Hepatocyte (in vitro differentiated cells): ENCODE data around the gene GPR37L1. TPM values are rescaled to one million over a fixed set of nuclear protein-coding genes. Genes with fewer than 3 reads are reported as not detected.

Experiments used
- DNase-seq: peaks from one replicate; pipeline ENCODE4 v3.0.0-alpha.2; 2016; ENCODE audit warnings: low spot score
- H2AFZ ChIP-seq: fragments of 200-600 bp; sonication (generic); 2 replicates; pipeline ENCODE4 v1.6.0; 2016; ENCODE audit warnings: antibody characterized with exemption, mild to moderate bottlenecking
- H3K27ac ChIP-seq: fragments of 200-600 bp; sonication (generic); 2 replicates; pipeline ENCODE4 v1.5.1; 2016; ENCODE audit warnings: mild to moderate bottlenecking
- H3K27me3 ChIP-seq: fragments of 200-600 bp; sonication (generic); 2 replicates; pipeline ENCODE4 v1.6.1; 2016
- H3K36me3 ChIP-seq: fragments of 200-600 bp; sonication (generic); replicated peaks from 2 replicates; pipeline ENCODE4 v1.5.1; 2016; ENCODE audit warnings: low read depth; ENCODE audit not compliant: insufficient read depth
- H3K4me1 ChIP-seq: fragments of 200-600 bp; sonication (generic); 2 replicates; pipeline ENCODE4 v1.5.1; 2016; ENCODE audit warnings: mild to moderate bottlenecking, moderate library complexity; ENCODE audit not compliant: insufficient read depth
- H3K4me2 ChIP-seq: fragments of 200-600 bp; sonication (generic); 2 replicates; pipeline ENCODE4 v1.6.0; 2016
- H3K4me3 ChIP-seq: fragments of 200-600 bp; sonication (generic); 2 replicates; pipeline ENCODE4 v1.5.1; 2016; ENCODE audit warnings: mild to moderate bottlenecking
- H3K79me2 ChIP-seq: fragments of 200-600 bp; sonication (generic); 2 replicates; pipeline ENCODE4 v1.6.0; 2017; ENCODE audit warnings: mild to moderate bottlenecking
- H3K9me2 ChIP-seq: fragments of 200-600 bp; sonication (generic); replicated peaks from 2 replicates; pipeline ENCODE4 v1.6.0; 2017; ENCODE audit warnings: mild to moderate bottlenecking; ENCODE audit not compliant: insufficient read depth
- H3K9me3 ChIP-seq: fragments of 200-600 bp; sonication (generic); 2 replicates; pipeline ENCODE4 v1.5.1; 2016; ENCODE audit warnings: low read depth, mild to moderate bottlenecking
- H4K20me1 ChIP-seq: fragments of 200-600 bp; sonication (generic); 2 replicates; pipeline ENCODE4 v1.6.0; 2016; ENCODE audit warnings: mild to moderate bottlenecking; ENCODE audit not compliant: insufficient read depth, poor library complexity, severe bottlenecking
- CTCF ChIP-seq: fragments of 200-600 bp; sonication (generic); IDR thresholded peaks from 2 replicates; pipeline ENCODE4 v1.5.1; 2016; ENCODE audit warnings: antibody characterized with exemption, mild to moderate bottlenecking; ENCODE audit not compliant: poor library complexity
- EZH2 ChIP-seq: fragments of 200-600 bp; sonication (generic); IDR thresholded peaks from 2 replicates; pipeline ENCODE4 v1.6.1; 2016; ENCODE audit warnings: antibody characterized with exemption, mild to moderate bottlenecking, borderline replicate concordance
- EZH2phosphoT487 ChIP-seq: fragments of 200-600 bp; sonication (generic); IDR thresholded peaks from one replicate; pipeline ENCODE4 v1.6.1; 2018; ENCODE audit warnings: antibody characterized with exemption, mild to moderate bottlenecking, low read depth, moderate library complexity; ENCODE audit not compliant: unreplicated experiment, severe bottlenecking
- WGBS: methylation state at CpG from one replicate; pipeline ENCODE4 v1.1.6; 2016; ENCODE audit warnings: low lambda C conversion rate; ENCODE audit errors: missing lambda C conversion rate; 5-methylcytosine and 5-hydroxymethylcytosine counted together
- polyA plus RNA-seq: library from polyadenylated mRNA; unstranded; fragments of >200 nt; fragmentation: Nextera tagmentation; extraction: Ambion mirVana; gene quantifications from 2 replicates; pipeline ENCODE4 v1.2.1, GENCODE V29; 2016
- total RNA-seq: library from RNA; depleted of rRNA; stranded (reverse); fragments of >200 nt; gene quantifications from 2 replicates; pipeline ENCODE4 v1.2.3, GENCODE V29; 2014

The GPR37L1 gene
- total and polyA plus RNA-seq, 2 experiments from 2014 or later, result 0.39 TPM; not detected in 1

- peak; percentile 58 for DNase-seq
- peaks cover 13% of the 10 kb centered on the region for H3K4me1 ChIP-seq
Measured at GRCh38 chr1:202167708-202168415, 45.1 kb downstream of the GPR37L1 start.

DNA sequence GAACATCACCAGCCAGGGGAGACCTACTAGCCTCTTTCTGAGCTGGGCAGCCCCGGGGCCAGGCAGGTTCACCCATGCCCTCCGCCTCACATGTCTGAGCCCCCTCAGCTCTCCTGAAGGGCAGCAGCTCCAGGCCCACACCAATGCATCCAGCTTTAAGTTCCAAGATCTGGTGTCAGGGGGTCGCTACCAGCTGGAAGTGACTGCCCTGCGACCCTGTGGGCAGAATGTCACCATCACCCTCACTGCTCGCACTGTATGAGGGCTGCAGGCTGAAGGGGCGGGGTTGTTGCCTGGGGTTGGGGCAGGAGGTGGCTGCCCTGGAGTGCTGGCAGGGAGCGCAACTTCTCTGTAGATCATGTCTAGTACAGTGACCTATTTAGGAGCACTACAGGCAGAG is 46.1 kb downstream of the GPR37L1 start:
- Histone ChIP-seq H3K9me2 (no peaks in the 10 kb centered on the region), H2AFZ (no peak overlapping the region), H4K20me1 (no peaks in the 10 kb centered on the region), H3K36me3 (no peaks in the 10 kb centered on the region), H3K27ac (peak overlapping the region; percentile 51), H3K79me2 (no peaks in the 10 kb centered on the region), H3K4me1 (peaks cover 13% of the 10 kb centered on the region), H3K4me3 (no peak overlapping the region), H3K27me3 (no peaks in the 10 kb centered on the region), H3K9me3 (no peaks in the 10 kb centered on the region), H3K4me2 (no peak overlapping the region)
- WGBS, result 91% methylated on average over 7 of the region's 7 CpGs
- TF ChIP-seq CTCF, result no peak
- TF ChIP-seq EZH2phosphoT487, result no peak
- no peak for TF ChIP-seq EZH2
- no peak for DNase-seq

More at GRCh38 chr1:202167708-202168415, 45.1 kb downstream of the GPR37L1 start:
- TF ChIP-seq CTCF (no peak), EZH2 (no peak), EZH2phosphoT487 (no peak)
- H3K4me2 ChIP-seq, result peak overlapping the region; percentile 58
- no peaks in the 10 kb centered on the region for H3K9me3 ChIP-seq
- H4K20me1 ChIP-seq, result no peaks in the 10 kb centered on the region
- no peaks in the 10 kb centered on the region for H3K79me2 ChIP-seq
- no peaks in the 10 kb centered on the region for H3K27me3 ChIP-seq
- H3K9me2 ChIP-seq, result no peaks in the 10 kb centered on the region
- 66% methylated on average over 18 of the region's 18 CpGs for WGBS
- no peak overlapping the region for H3K4me3 ChIP-seq
- no peaks in the 10 kb centered on the region for H3K36me3 ChIP-seq
- H3K27ac ChIP-seq, result peak overlapping the region; percentile 76
- H2AFZ ChIP-seq, result no peak overlapping the region

DNA sequence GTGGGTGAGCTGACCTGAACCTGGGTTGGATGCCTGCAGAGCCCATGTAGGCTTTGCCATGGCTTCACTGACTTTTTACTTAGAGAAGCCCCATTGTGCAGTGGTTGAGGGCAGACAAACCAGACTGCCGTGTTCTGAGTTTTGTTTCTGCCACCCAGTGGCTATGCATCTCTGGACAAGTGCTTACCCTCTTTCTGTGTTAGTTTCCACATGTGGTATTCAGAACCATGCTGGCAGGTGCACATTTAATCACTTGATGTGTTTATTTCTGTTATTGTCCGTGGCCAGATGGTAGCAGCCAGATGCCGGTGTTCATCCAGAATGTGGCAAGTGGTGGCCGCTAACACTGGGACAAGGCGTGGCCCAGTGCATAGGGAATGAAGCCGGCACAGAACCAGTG is 48.0 kb downstream of the GPR37L1 start:
- H3K4me2 ChIP-seq, result no peak overlapping the region
- H3K27ac ChIP-seq, result no peak overlapping the region
- no peaks in the 10 kb centered on the region for H3K36me3 ChIP-seq
- DNase-seq, result no peak
- H3K4me3 ChIP-seq, result no peak overlapping the region
- 90% methylated on average over 6 of the region's 6 CpGs for WGBS
- no peaks in the 10 kb centered on the region for H4K20me1 ChIP-seq
- H3K9me2 ChIP-seq, result no peaks in the 10 kb centered on the region
- H3K9me3 ChIP-seq, result no peaks in the 10 kb centered on the region
- H2AFZ ChIP-seq, result no peak overlapping the region
- peaks cover 13% of the 10 kb centered on the region for H3K4me1 ChIP-seq
- TF ChIP-seq CTCF (no peak), EZH2phosphoT487 (no peak)
- H3K27me3 ChIP-seq, result no peaks in the 10 kb centered on the region
- no peaks in the 10 kb centered on the region for H3K79me2 ChIP-seq
